Sigmoid colon (tissue), 7 donors: Measurements from ENCODE around the gene ANO3. TPM values are rescaled to one million over a fixed set of nuclear protein-coding genes. Genes with fewer than 3 reads are reported as not detected.
A peak's percentile ranks its signal among the peaks of the same experiment; 100 is the strongest.

Experiments
- DNase-seq: peaks from one replicate; pipeline ENCODE4 v3.0.0-alpha.2; 2019
- H3K27ac ChIP-seq, 4 donors: fragments of 200-600 bp; sonication (generic); one replicate each; pipeline ENCODE4 v1.5.1; 2016 to 2019; ENCODE audit warnings: mild to moderate bottlenecking in 1 of 4
- H3K27me3 ChIP-seq, 3 donors: fragments of 200-600 bp; sonication (generic); one replicate each; pipeline ENCODE4 v1.5.1; 2019; ENCODE audit warnings: mild to moderate bottlenecking in 1 of 3
- H3K36me3 ChIP-seq, 4 donors: fragments of 200-600 bp; sonication (generic); one replicate each; pipeline ENCODE4 v1.5.1; 2016 to 2019
- H3K4me1 ChIP-seq, 4 donors: fragments of 200-600 bp; sonication (generic); one replicate each; pipeline ENCODE4 v1.5.1; 2017 to 2019
- H3K4me3 ChIP-seq, 4 donors: fragments of 200-600 bp; sonication (generic); one replicate each; pipeline ENCODE4 v1.5.1; 2017 to 2019; ENCODE audit warnings: mild to moderate bottlenecking in 2 of 4, moderate library complexity in 1 of 4
- H3K9me3 ChIP-seq, 4 donors: fragments of 200-600 bp in 3 of 4; sonication (generic) in 3 of 4; one replicate each; pipeline versions ENCODE4 v1.5.1 to v1.6.1; 2013 to 2019
- CTCF ChIP-seq, 4 experiments: fragments of 450-650 bp in 3 of 4; fragments of 200-600 bp in 1 of 4; IDR thresholded peaks; one replicate each; pipeline ENCODE4 v1.5.1; 2016 to 2019; ENCODE audit warnings: antibody characterized with exemption in 4 of 4, mild to moderate bottlenecking in 3 of 4, moderate library complexity in 2 of 4
- EP300 ChIP-seq, 4 donors: sonication (generic); formaldehyde crosslinking; IDR thresholded peaks; one replicate each; pipeline ENCODE4 v1.6.1; 2017; ENCODE audit warnings: antibody characterized with exemption in 4 of 4
- POLR2A ChIP-seq, 2 donors: fragments of 450-650 bp; IDR thresholded peaks; one replicate each; pipeline ENCODE4 v1.6.1; 2016; ENCODE audit warnings: antibody characterized with exemption in 2 of 2, mild to moderate bottlenecking in 2 of 2, moderate library complexity in 2 of 2
- POLR2AphosphoS5 ChIP-seq, 4 donors: sonication (generic); formaldehyde crosslinking; IDR thresholded peaks; one replicate each; pipeline ENCODE4 v1.6.1; 2017; ENCODE audit warnings: antibody characterized with exemption in 4 of 4
- WGBS, 2 donors: extraction: QIAGEN DNeasy Blood & Tissue Kit; methylation state at CpG; one replicate each; pipeline ENCODE4 v1.1.7; 2013; 5-methylcytosine and 5-hydroxymethylcytosine counted together
- intact Hi-C: fragments of 100-400 bp; cut with DNase I; formaldehyde crosslinking; loops from one replicate; pipeline ENCODE4 v1.15.1; 2023
- polyA plus RNA-seq, 3 donors: library from polyadenylated mRNA; stranded (reverse); fragments of 200-250 nt; gene quantifications; one replicate each; pipeline ENCODE4 v1.2.3, GENCODE V29; 2013
- total RNA-seq, 4 donors: library from RNA; depleted of rRNA; stranded (reverse); fragments of >200 nt; gene quantifications; one replicate each; pipeline ENCODE4 v1.1.0, GENCODE V29; 2016
- donor health status: healthy with polysubstance abuse.
- donor health status: Bipolar disorder and iron deficiency.
- donor health status: healthy.

ANO3 gene
- total and polyA plus RNA-seq, 7 donors, result 0.04 to 0.71 (median 0.33) TPM; not detected in 2

- no peaks in the 10 kb centered on the region for H3K36me3 ChIP-seq
- TF ChIP-seq EP300 (IDR thresholded peaks at IDR 0.05) (no peak), POLR2A (IDR thresholded peaks at IDR 0.05) (no peak), POLR2AphosphoS5 (IDR thresholded peaks at IDR 0.05) (no peak), CTCF (IDR thresholded peaks at IDR 0.05) (no peak)
- 17 to 58% methylated on average over 1 of the region's 1 CpG for WGBS, 2 donors
Measured at GRCh38 chr11:26704249-26704648, 372.3 kb downstream of the ANO3 start.

GRCh38 chr11:26706181-26706580, 374.3 kb downstream of the ANO3 start:
- H3K27me3 ChIP-seq, result no peaks in the 10 kb centered on the region
- intact Hi-C loops, result no loop called here
- H3K4me3 ChIP-seq, result no peak overlapping the region
- 31 to 75% methylated on average over 1 of the region's 1 CpG for WGBS, 2 donors
- TF ChIP-seq POLR2AphosphoS5 (IDR thresholded peaks at IDR 0.05) (no peak), POLR2A (IDR thresholded peaks at IDR 0.05) (no peak), EP300 (IDR thresholded peaks at IDR 0.05) (no peak), CTCF (IDR thresholded peaks at IDR 0.05) (no peak)
- no peak for DNase-seq
- H3K4me1 ChIP-seq, result peaks cover 0 to 42% (median 17%) of the 10 kb centered on the region in 4 donors
- no peaks in the 10 kb centered on the region for H3K36me3 ChIP-seq
- H3K9me3 ChIP-seq, result no peaks in the 10 kb centered on the region
- H3K27ac ChIP-seq, result peak overlapping the region in 1 of 4 donors; percentile 15

More at GRCh38 chr11:26704249-26704648, 372.3 kb downstream of the ANO3 start:
- DNase-seq, result no peak
- intact Hi-C loops, result no loop called here
- Histone ChIP-seq H3K9me3 (no peaks in the 10 kb centered on the region), H3K4me3 (no peak overlapping the region), H3K27me3 (no peaks in the 10 kb centered on the region), H3K4me1 (peaks cover 0 to 41% (median 14%) of the 10 kb centered on the region in 4 donors), H3K27ac (no peak overlapping the region)

- TF ChIP-seq CTCF (IDR thresholded peaks at IDR 0.05) (no peak), EP300 (IDR thresholded peaks at IDR 0.05) (no peak), POLR2AphosphoS5 (IDR thresholded peaks at IDR 0.05) (no peak), POLR2A (IDR thresholded peaks at IDR 0.05) (no peak)
- Histone ChIP-seq H3K27me3 (no peaks in the 10 kb centered on the region), H3K9me3 (no peaks in the 10 kb centered on the region), H3K4me1 (peaks cover 0 to 35% (median 15%) of the 10 kb centered on the region in 4 donors), H3K27ac (peak overlapping the region in 3 of 4 donors; percentile 57 to 65 (median 60)), H3K4me3 (no peak overlapping the region), H3K36me3 (no peaks in the 10 kb centered on the region)
- intact Hi-C loops, result no loop called here
- WGBS, 2 donors, result 42 to 71% methylated on average over 2 of the region's 2 CpGs
- DNase-seq, result no peak
Measured at GRCh38 chr11:26708736-26709456, 377.0 kb downstream of the ANO3 start.

- H3K4me3 ChIP-seq, result no peak overlapping the region
- no peak for DNase-seq
- H3K27me3 ChIP-seq, result no peaks in the 10 kb centered on the region
- H3K9me3 ChIP-seq, result no peaks in the 10 kb centered on the region
- H3K4me1 ChIP-seq, result peaks cover 0 to 38% (median 17%) of the 10 kb centered on the region in 4 donors
- WGBS, 2 donors, result 16 to 67% methylated on average over 2 of the region's 2 CpGs
- intact Hi-C loops, result no loop called here
- H3K27ac ChIP-seq, result no peak overlapping the region
- no peaks in the 10 kb centered on the region for H3K36me3 ChIP-seq
- TF ChIP-seq POLR2AphosphoS5 (IDR thresholded peaks at IDR 0.05), result no peak
- no peak for TF ChIP-seq CTCF (IDR thresholded peaks at IDR 0.05)
- no peak for TF ChIP-seq POLR2A (IDR thresholded peaks at IDR 0.05)
- TF ChIP-seq EP300 (IDR thresholded peaks at IDR 0.05), result no peak
Measured at GRCh38 chr11:26710489-26710888, 378.6 kb downstream of the ANO3 start.
